ENCODE results near the gene AXIN1.

DNA sequence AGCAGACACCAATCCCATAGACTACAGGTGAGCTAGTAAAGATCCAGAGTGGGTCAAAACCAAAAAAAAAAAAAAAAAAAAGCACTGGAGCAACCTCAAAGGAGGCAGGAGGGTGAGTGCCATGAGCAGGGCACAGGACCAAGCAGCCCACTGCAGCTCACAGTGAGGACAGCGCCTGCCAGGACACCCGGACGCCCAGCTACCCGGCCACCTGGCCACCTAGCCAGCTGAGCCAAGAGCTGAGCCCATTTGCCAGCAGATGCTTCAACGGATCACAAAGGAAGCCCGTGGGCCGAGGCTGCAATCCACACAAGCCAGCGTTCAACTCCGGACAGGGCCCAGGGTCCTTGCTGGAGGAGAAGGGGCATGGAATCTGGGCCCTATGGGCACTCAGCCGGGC lies 15.1 kb downstream of the AXIN1 start:
- TF ChIP-seq, protein P1, sequence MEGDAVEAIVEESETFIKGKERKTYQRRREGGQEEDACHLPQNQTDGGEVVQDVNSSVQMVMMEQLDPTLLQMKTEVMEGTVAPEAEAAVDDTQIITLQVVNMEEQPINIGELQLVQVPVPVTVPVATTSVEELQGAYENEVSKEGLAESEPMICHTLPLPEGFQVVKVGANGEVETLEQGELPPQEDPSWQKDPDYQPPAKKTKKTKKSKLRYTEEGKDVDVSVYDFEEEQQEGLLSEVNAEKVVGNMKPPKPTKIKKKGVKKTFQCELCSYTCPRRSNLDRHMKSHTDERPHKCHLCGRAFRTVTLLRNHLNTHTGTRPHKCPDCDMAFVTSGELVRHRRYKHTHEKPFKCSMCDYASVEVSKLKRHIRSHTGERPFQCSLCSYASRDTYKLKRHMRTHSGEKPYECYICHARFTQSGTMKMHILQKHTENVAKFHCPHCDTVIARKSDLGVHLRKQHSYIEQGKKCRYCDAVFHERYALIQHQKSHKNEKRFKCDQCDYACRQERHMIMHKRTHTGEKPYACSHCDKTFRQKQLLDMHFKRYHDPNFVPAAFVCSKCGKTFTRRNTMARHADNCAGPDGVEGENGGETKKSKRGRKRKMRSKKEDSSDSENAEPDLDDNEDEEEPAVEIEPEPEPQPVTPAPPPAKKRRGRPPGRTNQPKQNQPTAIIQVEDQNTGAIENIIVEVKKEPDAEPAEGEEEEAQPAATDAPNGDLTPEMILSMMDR (conservative IDR thresholded peaks at IDR 0.05 in 1 of 2, IDR thresholded peaks at IDR 0.05 in 1 of 2; ENCODE audit: low read depth in 1 of 2, low read length in 2 of 2), result no peak
- TF ChIP-seq EZH2 (IDR thresholded peaks at IDR 0.05; ENCODE audit: low read length, missing control alignments), result no peak
